BE2C (cell line): ENCODE data around the gene SNX13.

Source experiments
- DNase-seq: peaks from one replicate; pipeline ENCODE4 v3.0.0-alpha.2; 2020
- H3K27me3 ChIP-seq: fragments of 250-450 bp; sonication (Bioruptor Pico); 2 replicates; pipeline ENCODE4 v1.5.1; 2020; ENCODE audit warnings: mild to moderate bottlenecking
- H3K36me3 ChIP-seq: fragments of 250-450 bp; sonication (Bioruptor Pico); 2 replicates; pipeline ENCODE4 v1.5.1; 2020; ENCODE audit warnings: mild to moderate bottlenecking
- H3K4me1 ChIP-seq: fragments of 250-450 bp; sonication (Bioruptor Pico); 2 replicates; pipeline ENCODE4 v1.5.1; 2020
- H3K4me3 ChIP-seq: 2 replicates; pipeline ENCODE4 v1.5.1; 2011; ENCODE audit warnings: low read depth, low read length
- H3K9me3 ChIP-seq: fragments of 250-450 bp; sonication (Bioruptor Pico); 2 replicates; pipeline ENCODE4 v1.5.1; 2020
- TF ChIP-seq, protein P1 (sequence below): IDR thresholded peaks from 2 replicates; pipeline ENCODE4 v1.5.1; 2012; ENCODE audit warnings: mild to moderate bottlenecking, low read depth, low read length

Gene SNX13

DNA sequence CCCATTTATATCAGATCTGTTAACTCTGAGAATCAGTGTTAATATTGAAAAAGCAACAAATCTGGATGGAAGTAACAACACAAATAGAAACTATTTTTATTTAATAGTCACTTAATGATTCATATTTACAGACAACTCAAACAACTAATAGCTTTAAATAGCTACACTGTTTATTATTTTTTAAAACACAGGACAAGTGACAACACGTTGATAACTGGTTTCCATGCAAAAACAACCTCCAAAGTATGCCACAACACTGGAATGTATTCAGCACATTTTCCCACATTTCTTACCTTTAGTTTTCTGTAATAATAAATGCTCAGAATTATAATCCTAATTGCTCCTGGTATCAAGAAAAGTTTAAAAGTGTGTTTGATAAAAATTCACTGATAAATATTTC, 4.0 kb downstream of the SNX13 start:
- TF ChIP-seq, protein P1, sequence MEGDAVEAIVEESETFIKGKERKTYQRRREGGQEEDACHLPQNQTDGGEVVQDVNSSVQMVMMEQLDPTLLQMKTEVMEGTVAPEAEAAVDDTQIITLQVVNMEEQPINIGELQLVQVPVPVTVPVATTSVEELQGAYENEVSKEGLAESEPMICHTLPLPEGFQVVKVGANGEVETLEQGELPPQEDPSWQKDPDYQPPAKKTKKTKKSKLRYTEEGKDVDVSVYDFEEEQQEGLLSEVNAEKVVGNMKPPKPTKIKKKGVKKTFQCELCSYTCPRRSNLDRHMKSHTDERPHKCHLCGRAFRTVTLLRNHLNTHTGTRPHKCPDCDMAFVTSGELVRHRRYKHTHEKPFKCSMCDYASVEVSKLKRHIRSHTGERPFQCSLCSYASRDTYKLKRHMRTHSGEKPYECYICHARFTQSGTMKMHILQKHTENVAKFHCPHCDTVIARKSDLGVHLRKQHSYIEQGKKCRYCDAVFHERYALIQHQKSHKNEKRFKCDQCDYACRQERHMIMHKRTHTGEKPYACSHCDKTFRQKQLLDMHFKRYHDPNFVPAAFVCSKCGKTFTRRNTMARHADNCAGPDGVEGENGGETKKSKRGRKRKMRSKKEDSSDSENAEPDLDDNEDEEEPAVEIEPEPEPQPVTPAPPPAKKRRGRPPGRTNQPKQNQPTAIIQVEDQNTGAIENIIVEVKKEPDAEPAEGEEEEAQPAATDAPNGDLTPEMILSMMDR: no peak
- H3K4me3 ChIP-seq: no peak overlapping the region
- no peaks in the 10 kb centered on the region; the same call in 1 of the 2 replicates for H3K27me3 ChIP-seq
- H3K36me3 ChIP-seq: no peaks in the 10 kb centered on the region
- no peak for DNase-seq
- H3K4me1 ChIP-seq: 0 out of 2 replicates have a peak, but pooled peaks cover 2% of the 10 kb centered on the region
- no peaks in the 10 kb centered on the region for H3K9me3 ChIP-seq

DNA sequence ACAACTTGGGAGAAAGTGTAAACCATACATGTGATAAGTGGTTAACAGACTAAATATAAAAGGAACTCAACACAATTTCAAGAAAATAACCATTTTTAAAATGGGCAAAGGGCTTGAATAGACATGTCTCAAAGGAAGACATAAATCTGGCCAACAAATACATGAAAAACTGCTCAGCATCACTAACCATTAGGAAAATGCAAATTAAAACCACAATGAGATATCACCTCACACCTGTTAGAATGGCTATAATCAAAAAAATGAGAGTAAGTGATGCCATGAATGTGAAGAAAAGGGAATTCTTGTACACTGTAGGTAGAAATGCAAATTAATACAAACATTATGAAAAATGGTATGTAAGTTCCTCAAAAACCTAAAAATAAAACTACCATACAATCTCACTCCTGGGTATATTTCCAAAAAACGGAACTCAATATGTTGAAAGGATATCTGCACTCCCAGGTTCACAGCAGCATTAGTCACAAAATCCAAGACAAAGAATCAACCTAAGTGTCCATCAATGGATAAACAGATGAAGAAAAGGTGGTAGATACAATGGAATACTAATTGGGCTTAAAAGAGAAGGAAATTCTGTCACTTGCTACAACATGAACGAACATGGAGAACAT, 5.6 kb downstream of the SNX13 start:
- no peaks in the 10 kb centered on the region for H3K9me3 ChIP-seq
- H3K4me1 ChIP-seq: no peaks in the 10 kb centered on the region
- H3K27me3 ChIP-seq: no peaks in the 10 kb centered on the region
- TF ChIP-seq, protein P1: no peak
- DNase-seq: no peak
- no peak overlapping the region for H3K4me3 ChIP-seq
- no peaks in the 10 kb centered on the region for H3K36me3 ChIP-seq

DNA sequence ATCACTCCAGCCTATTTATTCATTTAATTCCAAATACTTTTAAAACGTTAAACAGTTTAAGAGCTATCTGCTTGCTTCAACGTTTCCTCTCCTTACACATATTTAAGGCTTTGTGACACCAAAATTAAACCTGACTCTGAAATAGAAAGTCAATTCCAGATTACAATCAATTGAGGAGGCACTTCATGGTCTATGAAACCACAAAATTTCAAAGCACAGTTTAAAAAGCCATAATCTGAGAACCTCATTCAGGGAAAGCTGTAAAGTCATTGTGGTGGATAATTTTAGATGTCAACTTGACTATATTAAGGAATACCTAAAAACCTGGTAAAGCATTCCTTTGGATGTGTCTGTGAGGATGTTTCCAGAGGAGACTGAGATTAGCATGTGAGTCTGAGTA, 6.2 kb downstream of the SNX13 start:
- H3K27me3 ChIP-seq: no peaks in the 10 kb centered on the region
- DNase-seq: no peak
- H3K9me3 ChIP-seq: no peaks in the 10 kb centered on the region
- H3K36me3 ChIP-seq: no peaks in the 10 kb centered on the region
- H3K4me3 ChIP-seq: no peak overlapping the region
- no peaks in the 10 kb centered on the region for H3K4me1 ChIP-seq
- TF ChIP-seq, protein P1: no peak

DNA sequence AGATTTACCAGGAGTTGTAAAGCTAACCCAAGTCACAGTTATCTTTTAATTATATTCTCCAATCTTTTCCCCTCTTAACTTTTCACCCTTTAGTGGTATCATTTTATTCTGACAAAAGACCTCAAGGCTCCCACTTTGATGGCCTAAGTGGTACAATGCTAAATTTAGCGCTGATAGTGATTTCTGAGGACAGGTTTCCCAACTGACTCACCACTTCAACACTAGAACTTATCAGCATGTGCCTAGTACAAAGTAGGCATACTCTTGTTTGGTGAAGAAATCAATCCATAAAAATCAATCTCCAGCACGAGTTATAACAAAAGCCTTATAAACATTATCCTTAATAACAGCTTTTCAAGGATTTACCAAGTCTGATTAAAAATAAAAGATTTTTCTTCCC, 7.5 kb downstream of the SNX13 start:
- H3K36me3 ChIP-seq: no peaks in the 10 kb centered on the region
- no peaks in the 10 kb centered on the region for H3K4me1 ChIP-seq
- H3K27me3 ChIP-seq: no peaks in the 10 kb centered on the region
- TF ChIP-seq, protein P1: no peak
- DNase-seq: no peak
- no peaks in the 10 kb centered on the region for H3K9me3 ChIP-seq
- no peak overlapping the region for H3K4me3 ChIP-seq

DNA sequence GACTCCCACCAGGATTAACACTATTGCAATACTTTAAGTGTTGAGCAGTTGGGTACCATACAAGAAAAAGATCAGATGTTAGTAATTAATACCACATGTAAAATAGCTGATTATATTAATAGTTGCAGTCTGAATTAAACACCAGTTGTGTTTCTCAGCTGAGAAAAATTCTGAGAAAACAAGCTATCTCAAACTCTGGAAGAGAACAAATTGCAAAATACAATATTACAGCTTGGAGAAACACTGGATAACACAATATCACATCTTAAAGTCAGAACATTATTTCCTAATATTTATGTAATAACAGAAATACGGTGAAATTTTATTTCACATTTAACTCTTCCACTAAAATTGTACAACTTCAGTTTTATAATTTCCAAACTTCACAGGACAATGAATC, 9.2 kb downstream of the SNX13 start:
- TF ChIP-seq, protein P1: no peak
- Histone ChIP-seq H3K27me3 (no peaks in the 10 kb centered on the region), H3K9me3 (no peaks in the 10 kb centered on the region), H3K4me1 (no peaks in the 10 kb centered on the region), H3K4me3 (no peak overlapping the region), H3K36me3 (no peaks in the 10 kb centered on the region)
- no peak for DNase-seq

DNA sequence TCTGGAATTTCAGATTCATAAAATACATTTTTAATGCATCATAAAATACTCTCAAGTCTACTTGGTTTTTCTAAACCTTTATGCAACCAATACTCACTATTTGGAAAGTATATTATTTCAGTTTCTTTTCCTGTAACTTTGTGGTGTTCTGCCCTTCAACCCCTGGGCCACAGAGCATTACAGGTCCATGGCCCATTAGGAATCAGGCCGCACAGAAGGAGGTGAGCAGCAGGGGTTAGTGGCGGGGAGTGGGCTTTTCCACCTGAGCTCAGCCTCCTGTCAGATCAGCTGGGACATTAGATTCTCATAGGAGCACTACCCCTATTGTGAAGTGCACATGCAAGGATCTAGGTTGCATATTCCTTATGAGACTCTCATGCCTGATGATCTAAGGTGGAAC, 9.7 kb downstream of the SNX13 start:
- no peaks in the 10 kb centered on the region for H3K4me1 ChIP-seq
- H3K36me3 ChIP-seq: no peaks in the 10 kb centered on the region
- no peak overlapping the region for H3K4me3 ChIP-seq
- TF ChIP-seq, protein P1: no peak
- H3K9me3 ChIP-seq: no peaks in the 10 kb centered on the region
- H3K27me3 ChIP-seq: no peaks in the 10 kb centered on the region
- no peak for DNase-seq
